Tibial nerve (tissue), 4 donors: ENCODE data around the gene OTOP3.

Experiments
- CTCF ChIP-seq, 5 experiments: fragments of 200-600 bp in 3 of 5; fragments of 450-650 bp in 2 of 5; sonication (generic) in 3 of 5; IDR thresholded peaks; one replicate each; pipeline ENCODE4 v1.5.1; 2016 to 2019; ENCODE audit warnings: antibody characterized with exemption in 5 of 5, mild to moderate bottlenecking in 3 of 5, moderate library complexity in 2 of 5
- EP300 ChIP-seq, 2 donors: sonication (generic); formaldehyde crosslinking; IDR thresholded peaks; one replicate each; pipeline ENCODE4 v1.6.1; 2017; ENCODE audit warnings: antibody characterized with exemption in 2 of 2, mild to moderate bottlenecking in 1 of 2
- POLR2A ChIP-seq, 2 donors: fragments of 450-650 bp; IDR thresholded peaks; one replicate each; pipeline ENCODE4 v1.6.1; 2017; ENCODE audit warnings: antibody characterized with exemption in 2 of 2, mild to moderate bottlenecking in 2 of 2, moderate library complexity in 2 of 2

GRCh38 chr17:74950207-74950606 is 14.5 kb downstream of the OTOP3 start:
- no peak for TF ChIP-seq CTCF (IDR thresholded peaks at IDR 0.05)
- no peak for TF ChIP-seq EP300 (IDR thresholded peaks at IDR 0.05)
- no peak for TF ChIP-seq POLR2A (IDR thresholded peaks at IDR 0.05)
